ENCODE data around the gene DOCK4. TPM values are rescaled to one million over a fixed set of nuclear protein-coding genes. Genes with fewer than 3 reads are reported as not detected.

Gene DOCK4
- polyA plus RNA-seq, 1 donor (not counting 4 experiments of a cell fraction or from before 2014, with no cell fraction given): 13.9 TPM

DNA sequence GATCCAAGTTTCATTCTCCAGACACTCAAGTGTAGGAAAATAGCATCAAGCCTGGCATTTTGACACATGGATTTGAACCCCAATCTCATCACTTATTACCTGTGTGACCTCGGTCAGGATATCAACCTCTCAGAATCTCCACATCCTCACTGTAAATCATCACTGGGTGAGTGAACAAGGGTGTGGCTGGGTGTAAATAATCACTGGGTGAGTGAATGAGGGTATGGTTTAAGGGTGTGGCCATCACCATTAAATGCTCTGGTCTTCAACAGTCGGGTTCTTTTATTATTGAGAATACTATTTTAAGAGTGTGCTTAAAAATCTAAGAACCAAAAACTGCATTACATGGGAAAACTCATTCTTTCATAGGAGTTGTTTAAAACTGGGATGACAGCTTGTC, 200.1 kb downstream of the DOCK4 start:
- H3K79me2 ChIP-seq (ENCODE audit: control insufficient read depth, insufficient read depth, low read length): peaks cover 2% of the 10 kb centered on the region
- dilution Hi-C loops (cut with MboI; ENCODE audit: extremely low pct_ligation_motif_present, low sequenced_read_pairs): no loop called here
- H3K9ac ChIP-seq (ENCODE audit: control insufficient read depth, extremely low read depth, insufficient read depth, low read length): no peak overlapping the region
- H3K36me3 ChIP-seq (ENCODE audit: control insufficient read depth in 2 of 2, extremely low read depth in 1 of 2, insufficient read depth in 2 of 2, low read length in 2 of 2): no peaks in the 10 kb centered on the region
- TF ChIP-seq, protein P1, sequence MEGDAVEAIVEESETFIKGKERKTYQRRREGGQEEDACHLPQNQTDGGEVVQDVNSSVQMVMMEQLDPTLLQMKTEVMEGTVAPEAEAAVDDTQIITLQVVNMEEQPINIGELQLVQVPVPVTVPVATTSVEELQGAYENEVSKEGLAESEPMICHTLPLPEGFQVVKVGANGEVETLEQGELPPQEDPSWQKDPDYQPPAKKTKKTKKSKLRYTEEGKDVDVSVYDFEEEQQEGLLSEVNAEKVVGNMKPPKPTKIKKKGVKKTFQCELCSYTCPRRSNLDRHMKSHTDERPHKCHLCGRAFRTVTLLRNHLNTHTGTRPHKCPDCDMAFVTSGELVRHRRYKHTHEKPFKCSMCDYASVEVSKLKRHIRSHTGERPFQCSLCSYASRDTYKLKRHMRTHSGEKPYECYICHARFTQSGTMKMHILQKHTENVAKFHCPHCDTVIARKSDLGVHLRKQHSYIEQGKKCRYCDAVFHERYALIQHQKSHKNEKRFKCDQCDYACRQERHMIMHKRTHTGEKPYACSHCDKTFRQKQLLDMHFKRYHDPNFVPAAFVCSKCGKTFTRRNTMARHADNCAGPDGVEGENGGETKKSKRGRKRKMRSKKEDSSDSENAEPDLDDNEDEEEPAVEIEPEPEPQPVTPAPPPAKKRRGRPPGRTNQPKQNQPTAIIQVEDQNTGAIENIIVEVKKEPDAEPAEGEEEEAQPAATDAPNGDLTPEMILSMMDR (optimal IDR thresholded peaks at IDR 0.05 in 1 of 3, IDR thresholded peaks at IDR 0.05 in 1 of 3, conservative IDR thresholded peaks at IDR 0.05 in 1 of 3; ENCODE audit: extremely low read depth in 1 of 3, insufficient read depth in 2 of 3, low read length in 3 of 3): no peak
- TF ChIP-seq EZH2 (IDR thresholded peaks at IDR 0.05; ENCODE audit: low read length): no peak
- no peak overlapping the region for H3K27ac ChIP-seq (ENCODE audit: control insufficient read depth, insufficient read depth, low read length)
- no peaks in the 10 kb centered on the region for H3K9me1 ChIP-seq (ENCODE audit: control insufficient read depth, extremely low read depth, insufficient read depth, low read length)
- H3K27me3 ChIP-seq (ENCODE audit: control insufficient read depth, extremely low read depth, insufficient read depth, low read length): no peaks in the 10 kb centered on the region
- peaks cover 16% of the 10 kb centered on the region for H3K4me1 ChIP-seq (ENCODE audit: control insufficient read depth, extremely low read depth, insufficient read depth, low read length)
- no peak overlapping the region for H3K4me3 ChIP-seq (ENCODE audit: control insufficient read depth in 2 of 3, extremely low read depth in 1 of 3, insufficient read depth in 2 of 3, low read depth in 1 of 3, low read length in 3 of 3)
- no peaks in the 10 kb centered on the region for H4K20me1 ChIP-seq (ENCODE audit: control insufficient read depth, extremely low read depth, insufficient read depth, low read length)
- no peak overlapping the region for H3K4me2 ChIP-seq (ENCODE audit: control insufficient read depth, extremely low read depth, insufficient read depth, low read depth, low read length)
- FAIRE-seq (no peak), DNase-seq (ENCODE audit: low read depth, low spot score) (no peak)
- no peak overlapping the region for H2AFZ ChIP-seq (ENCODE audit: control insufficient read depth, low read length)
- H3K9me3 ChIP-seq (ENCODE audit: control insufficient read depth, low read depth, low read length): no peaks in the 10 kb centered on the region

DNA sequence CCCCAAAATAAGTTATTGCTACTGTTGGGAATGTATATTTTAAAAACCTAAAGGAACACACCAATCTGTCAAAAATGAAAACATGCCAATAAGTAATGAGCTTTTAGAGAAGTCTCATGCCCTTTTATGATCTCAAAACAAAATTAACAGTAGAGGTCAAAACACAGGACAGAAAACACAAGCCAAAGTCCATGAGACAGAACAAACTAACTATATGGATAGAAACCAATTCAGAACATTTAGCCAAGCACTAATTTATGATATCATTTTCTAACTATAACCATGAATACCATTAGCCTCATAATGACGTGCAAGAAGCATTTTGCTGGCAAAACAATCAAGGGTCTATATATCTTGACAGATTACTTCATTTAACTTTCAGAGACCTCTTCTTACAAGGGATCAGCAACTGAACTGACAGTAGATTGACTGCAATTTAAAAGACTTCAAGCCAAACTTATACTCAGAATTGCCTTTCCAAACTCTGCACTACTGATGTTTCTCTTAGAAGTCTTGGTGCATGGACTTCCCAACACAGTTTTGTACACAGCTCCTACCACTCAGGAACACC, 200.9 kb downstream of the DOCK4 start:
- TF ChIP-seq EZH2 (IDR thresholded peaks at IDR 0.05; ENCODE audit: low read length): no peak
- TF ChIP-seq, protein P1 (optimal IDR thresholded peaks at IDR 0.05 in 1 of 3, IDR thresholded peaks at IDR 0.05 in 1 of 3, conservative IDR thresholded peaks at IDR 0.05 in 1 of 3; ENCODE audit: extremely low read depth in 1 of 3, insufficient read depth in 2 of 3, low read length in 3 of 3): no peak
- H4K20me1 ChIP-seq (ENCODE audit: control insufficient read depth, extremely low read depth, insufficient read depth, low read length): no peaks in the 10 kb centered on the region
- no peaks in the 10 kb centered on the region for H3K27me3 ChIP-seq (ENCODE audit: control insufficient read depth, extremely low read depth, insufficient read depth, low read length)
- H3K36me3 ChIP-seq (ENCODE audit: control insufficient read depth in 2 of 2, extremely low read depth in 1 of 2, insufficient read depth in 2 of 2, low read length in 2 of 2): no peaks in the 10 kb centered on the region
- peaks cover 22% of the 10 kb centered on the region for H3K4me1 ChIP-seq (ENCODE audit: control insufficient read depth, extremely low read depth, insufficient read depth, low read length)
- H3K27ac ChIP-seq (ENCODE audit: control insufficient read depth, insufficient read depth, low read length): no peak overlapping the region
- DNase-seq (ENCODE audit: low read depth, low spot score): no peak
- no peaks in the 10 kb centered on the region for H3K9me3 ChIP-seq (ENCODE audit: control insufficient read depth, low read depth, low read length)
- no peak overlapping the region for H2AFZ ChIP-seq (ENCODE audit: control insufficient read depth, low read length)
- no peak overlapping the region for H3K4me3 ChIP-seq (ENCODE audit: control insufficient read depth in 2 of 3, extremely low read depth in 1 of 3, insufficient read depth in 2 of 3, low read depth in 1 of 3, low read length in 3 of 3)
- dilution Hi-C loops (cut with MboI; ENCODE audit: extremely low pct_ligation_motif_present, low sequenced_read_pairs): no loop called here
- no peak overlapping the region for H3K9ac ChIP-seq (ENCODE audit: control insufficient read depth, extremely low read depth, insufficient read depth, low read length)
- no peaks in the 10 kb centered on the region for H3K9me1 ChIP-seq (ENCODE audit: control insufficient read depth, extremely low read depth, insufficient read depth, low read length)
- H3K79me2 ChIP-seq (ENCODE audit: control insufficient read depth, insufficient read depth, low read length): no peaks in the 10 kb centered on the region
- H3K4me2 ChIP-seq (ENCODE audit: control insufficient read depth, extremely low read depth, insufficient read depth, low read depth, low read length): no peak overlapping the region
- FAIRE-seq: no peak
